HG02610 (cell line): ENCODE measurements around the gene BBOX1.
A peak's percentile ranks its signal among the peaks of the same experiment; 100 is the strongest.
"Not testable (repeated sequence)": the region's sequence is repeated elsewhere in the genome, so short reads cannot be mapped to it uniquely, and the experiment has no call there.

ENCODE experiments used
- ATAC-seq: cut with Tn5 transposase; IDR thresholded peaks from one replicate; pipeline ENCODE4 v1.9.1; 2021; ENCODE audit warnings: mild to moderate bottlenecking, moderate library complexity; ENCODE audit not compliant: unreplicated experiment

The BBOX1 gene

GRCh38 chr11:27119396-27119795 lies 78.8 kb downstream of the BBOX1 start:
- no peak for ATAC-seq

GRCh38 chr11:27120211-27120610 lies 79.6 kb downstream of the BBOX1 start:
- ATAC-seq, result no peak

DNA sequence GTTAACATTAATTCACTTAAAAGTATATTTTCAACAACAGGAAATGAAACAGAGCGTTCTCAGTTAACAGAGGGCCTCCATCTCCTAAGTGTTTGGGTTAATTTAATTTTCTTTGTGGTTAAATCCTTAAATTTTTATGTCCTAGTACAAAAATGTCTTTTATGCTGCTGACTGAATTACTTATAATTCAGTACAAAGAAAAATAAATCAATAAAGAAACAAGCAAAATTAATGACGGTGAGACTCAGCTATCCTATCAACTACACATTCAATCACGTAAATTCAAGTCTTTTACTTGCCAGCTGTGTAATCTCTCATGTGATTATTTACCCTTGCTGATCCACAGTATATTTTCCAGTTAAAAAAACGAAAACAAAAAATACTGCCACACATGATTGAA lies 81.4 kb downstream of the BBOX1 start:
- no peak for ATAC-seq

GRCh38 chr11:27124514-27125264 lies 84.1 kb downstream of the BBOX1 start:
- ATAC-seq, result no peak

GRCh38 chr11:27129686-27130085 lies 89.1 kb downstream of the BBOX1 start:
- no peak for ATAC-seq

GRCh38 chr11:27130806-27131205 lies 90.2 kb downstream of the BBOX1 start:
- ATAC-seq, result no peak

DNA sequence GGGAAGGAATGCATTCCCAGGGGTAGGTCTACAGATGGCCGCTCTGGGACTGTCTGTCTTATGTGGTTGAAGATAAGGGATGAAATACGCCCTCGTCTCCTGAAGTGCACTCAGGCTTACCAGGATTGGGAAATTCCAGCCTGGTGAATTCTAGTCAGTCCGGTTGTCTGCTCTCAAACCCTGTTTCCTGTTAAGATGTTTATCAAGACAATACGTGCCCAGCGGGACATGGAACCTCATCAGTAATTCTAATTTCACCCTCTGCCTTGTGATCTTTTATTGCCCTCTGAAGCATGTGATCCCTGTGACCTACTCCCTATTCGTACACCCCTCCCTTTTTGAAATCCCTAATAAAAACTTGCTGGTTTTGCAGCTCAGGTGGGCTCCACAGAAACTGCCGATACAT lies 95.3 kb downstream of the BBOX1 start:
- ATAC-seq, result not testable (repeated sequence)

DNA sequence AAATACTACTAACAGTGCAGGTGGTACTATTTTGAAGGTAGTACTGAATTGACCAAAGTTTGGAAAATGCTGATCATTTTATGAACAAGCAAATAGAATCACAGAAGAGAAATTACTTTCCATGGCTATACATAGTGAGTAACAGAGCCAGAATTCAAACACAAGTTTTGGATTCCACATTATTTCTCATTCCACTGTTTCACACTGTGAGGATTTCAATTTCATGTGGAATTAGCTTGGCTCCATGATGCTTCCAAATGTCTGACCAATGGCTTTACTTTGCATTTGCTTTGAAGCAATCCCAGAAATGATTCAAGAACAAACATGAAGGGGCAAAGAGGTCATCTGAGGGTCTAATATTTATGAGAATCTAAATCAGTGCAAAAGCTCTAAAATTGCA lies 98.1 kb downstream of the BBOX1 start:
- ATAC-seq, result no peak

GRCh38 chr11:27139742-27140367 lies 99.2 kb downstream of the BBOX1 start:
- ATAC-seq, result no peak

DNA sequence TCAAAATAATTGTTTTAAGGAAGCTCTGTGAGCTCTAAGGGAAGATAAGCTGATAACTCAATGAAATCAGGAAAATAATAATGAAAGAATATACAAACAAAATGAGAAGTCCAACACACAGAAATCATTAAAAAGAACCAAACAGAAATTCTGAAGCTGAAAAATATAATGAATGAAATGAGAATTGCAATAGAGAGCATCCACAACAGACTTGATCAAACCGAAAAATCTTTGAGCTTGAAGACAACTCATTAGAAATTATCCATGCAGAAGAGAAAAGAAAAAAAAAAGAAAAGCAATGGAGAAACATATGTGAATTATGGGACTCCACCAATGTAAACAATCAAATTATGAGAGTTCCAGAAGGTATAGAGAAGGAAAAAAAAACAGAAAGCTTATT lies 101.0 kb downstream of the BBOX1 start:
- no peak for ATAC-seq

DNA sequence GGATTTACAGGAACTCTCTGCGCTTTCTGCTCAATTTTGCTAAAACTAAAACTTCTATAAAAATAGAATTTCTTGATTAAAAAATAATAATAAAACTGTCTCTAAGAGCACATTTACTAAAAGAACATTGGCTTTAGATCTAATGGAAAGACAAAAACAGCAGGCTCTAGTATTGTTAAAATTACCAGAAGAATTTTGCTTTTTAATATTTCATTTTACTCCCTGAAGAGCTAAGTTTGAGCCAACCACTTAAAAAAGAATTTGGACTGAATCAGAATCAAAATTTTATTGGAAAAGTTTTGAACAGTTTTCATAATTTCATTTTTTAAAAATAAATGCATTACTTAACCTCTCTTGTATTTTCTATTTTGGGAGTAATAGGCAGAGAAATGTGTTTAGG lies 107.3 kb downstream of the BBOX1 start:
- ATAC-seq, result no peak

DNA sequence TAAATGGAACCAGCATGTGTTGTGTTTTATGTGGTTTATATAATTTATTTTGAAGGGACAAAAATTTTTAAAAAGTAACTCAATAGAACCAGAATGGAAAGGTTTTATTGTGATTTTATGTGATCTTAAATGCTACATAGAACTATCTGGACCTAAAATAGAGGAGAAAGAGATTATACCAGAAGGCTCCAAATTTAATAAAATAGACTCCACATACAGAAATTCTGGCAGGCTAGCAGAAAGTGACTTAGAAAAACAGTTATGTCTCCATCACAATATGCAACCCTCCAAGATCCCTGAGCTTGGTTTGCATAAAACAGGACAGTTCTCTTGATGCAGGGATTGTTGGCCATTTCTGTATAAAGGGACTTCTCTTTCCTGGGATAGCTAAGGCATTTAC lies 107.9 kb downstream of the BBOX1 start:
- ATAC-seq, result no peak

GRCh38 chr11:27150098-27150497 lies 109.5 kb downstream of the BBOX1 start:
- no peak for ATAC-seq

GRCh38 chr11:27153136-27153535 lies 112.5 kb downstream of the BBOX1 start:
- no peak for ATAC-seq

DNA sequence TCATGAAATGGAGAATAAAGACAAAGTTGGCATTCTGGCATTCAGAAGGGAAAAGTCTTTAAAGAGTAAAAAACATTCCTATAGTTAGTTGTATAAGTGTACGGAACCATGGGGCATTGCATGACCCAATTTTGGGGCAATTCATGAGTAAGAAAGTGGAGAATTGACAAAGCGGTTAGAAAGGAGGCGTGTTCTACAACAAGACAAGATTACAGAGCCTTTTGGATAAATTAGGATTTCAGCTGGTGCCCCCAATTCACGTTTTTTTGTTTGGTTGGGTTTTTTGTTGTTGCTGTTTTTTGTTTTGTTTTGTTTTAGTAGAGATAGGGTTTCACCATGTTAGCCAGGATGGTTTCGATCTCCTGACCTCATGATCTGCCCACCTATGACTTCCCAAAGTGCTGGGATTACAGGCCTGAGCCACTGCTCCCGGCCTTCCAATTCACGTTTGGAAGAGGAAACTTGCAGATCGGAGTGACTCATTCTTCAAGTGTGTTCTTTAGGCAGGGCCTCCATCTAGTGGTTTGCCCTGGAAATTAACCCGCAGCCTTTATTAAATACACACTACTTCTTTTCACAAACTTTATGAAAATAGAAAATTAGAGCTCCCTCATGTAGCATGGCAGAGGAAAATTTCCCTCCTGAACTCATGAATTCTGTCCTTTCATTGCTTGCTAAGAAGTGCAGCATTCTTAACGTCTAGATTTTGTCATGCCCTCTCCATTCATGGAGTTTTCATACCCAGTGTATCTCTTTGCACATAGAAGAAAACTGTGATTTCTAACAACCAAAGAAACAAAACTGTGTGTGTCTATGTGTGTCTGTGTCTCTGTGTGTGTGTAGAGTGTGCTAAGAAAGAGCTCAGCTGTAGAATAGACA lies 118.1 kb downstream of the BBOX1 start:
- ATAC-seq, result peak; percentile 82

DNA sequence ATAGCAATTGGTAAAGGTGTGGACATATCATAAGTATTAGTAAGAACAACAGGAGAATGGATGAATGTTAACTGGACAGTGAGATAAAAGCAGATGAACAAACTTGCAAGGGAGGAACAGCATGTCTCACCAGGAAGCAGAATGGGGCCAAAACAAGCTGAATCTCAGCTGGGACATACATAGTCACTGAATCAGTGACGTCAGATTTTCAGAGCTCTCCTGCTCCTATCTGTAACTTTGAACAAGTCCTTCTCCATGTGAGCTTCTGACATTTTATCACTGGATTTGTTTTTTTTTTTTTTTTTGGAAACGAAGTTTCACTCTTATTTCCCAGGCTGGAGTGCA lies 118.7 kb downstream of the BBOX1 start:
- no peak for ATAC-seq

DNA sequence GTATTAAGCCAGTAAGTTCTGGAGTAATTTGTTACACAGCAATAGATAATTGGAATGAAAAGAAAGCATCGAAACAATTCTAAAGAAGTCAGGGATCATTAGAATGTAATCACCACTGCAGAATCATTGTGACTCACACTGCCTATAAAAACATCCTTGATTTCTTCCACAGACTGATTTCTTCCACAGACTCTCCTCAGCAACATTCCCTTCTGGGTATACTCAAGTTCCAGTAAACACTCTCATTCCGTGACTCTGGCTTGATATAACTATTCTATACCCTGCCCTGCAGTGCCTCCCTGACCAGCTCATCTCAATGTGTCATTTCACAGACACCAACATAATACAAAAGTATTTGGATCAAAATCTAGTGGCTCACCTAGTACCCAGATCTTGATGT lies 120.5 kb downstream of the BBOX1 start:
- ATAC-seq, result no peak

DNA sequence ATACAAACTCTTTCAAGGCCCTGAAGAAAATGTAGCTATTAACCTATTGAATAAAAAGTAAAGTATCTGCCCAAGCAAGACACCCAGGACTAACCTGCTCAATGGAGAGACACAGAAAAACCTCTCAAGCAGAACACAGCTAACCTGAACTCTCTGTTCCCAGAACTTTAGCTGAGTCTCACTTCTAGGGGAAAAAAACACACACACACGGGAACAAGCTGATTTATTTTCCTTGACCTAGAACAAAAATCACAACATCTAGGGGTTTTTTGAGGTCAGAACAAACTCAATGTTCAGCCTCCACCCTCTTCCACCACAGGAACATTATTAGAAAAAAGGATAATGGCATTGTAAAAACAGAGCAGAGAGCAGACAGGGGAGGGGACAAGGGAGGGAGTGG lies 121.6 kb downstream of the BBOX1 start:
- no peak for ATAC-seq

DNA sequence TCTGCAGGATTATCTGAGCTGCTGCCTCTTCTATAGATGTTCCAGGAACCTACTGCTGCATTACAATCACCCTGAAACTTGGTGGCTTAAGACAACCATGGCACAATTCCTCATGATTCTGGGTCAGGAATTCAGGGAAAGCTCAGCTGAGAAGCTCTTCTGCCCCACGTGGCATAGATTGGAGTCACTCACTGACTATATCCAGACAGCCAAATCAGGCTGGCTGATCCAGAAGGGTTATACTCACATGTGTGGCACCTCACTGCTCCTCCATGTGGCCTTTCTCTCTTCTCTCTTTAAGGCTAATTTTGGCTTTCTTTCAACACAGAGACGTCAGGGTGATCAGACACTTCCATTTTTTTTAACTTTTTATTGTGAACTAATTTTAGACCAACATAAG lies 125.5 kb downstream of the BBOX1 start:
- ATAC-seq, result no peak

DNA sequence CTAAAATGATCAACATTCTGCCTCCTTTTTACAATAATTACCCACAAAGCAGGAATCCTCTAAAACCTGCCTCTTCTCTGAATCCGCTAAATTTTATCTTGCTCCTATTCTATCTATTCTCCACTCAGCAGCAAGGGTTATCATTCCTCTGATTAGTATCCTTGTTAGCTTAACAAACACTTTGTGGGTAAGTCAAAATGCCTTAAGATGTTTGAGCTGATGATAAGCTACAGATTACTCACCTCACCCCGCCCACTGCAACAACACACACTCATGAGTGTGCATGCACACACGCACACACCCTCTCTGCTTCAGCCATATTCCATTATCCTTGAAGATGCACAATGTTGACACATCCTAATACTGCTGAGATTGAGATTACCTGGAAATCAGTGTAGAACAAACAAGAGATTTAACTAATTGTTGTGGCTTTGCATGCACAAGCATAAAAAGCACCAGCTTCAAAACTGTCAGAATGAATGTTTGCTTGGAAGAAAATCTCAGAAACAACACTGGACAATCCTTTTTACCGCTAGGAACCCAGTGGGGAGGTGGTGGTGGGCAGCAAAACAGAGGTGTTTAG lies 130.9 kb downstream of the BBOX1 start:
- no peak for ATAC-seq

DNA sequence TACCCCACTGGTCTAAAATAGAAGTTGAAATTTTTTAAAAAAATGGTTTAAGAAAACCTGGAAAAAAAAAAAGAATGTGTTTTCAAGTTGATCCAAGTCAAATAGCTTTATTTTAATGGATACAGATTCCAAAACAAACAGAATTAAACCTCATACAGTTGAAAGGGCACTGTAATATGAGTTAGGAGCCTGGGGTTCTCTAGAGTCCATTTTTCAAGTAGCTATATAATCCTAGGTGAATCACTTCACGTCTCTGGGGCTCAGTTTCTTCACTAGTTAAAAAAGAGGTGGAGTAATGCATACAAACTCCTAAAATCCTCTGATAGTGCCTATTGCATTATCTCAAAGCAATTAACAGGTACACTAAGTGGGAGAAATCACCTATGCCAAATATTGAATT lies 132.9 kb downstream of the BBOX1 start:
- ATAC-seq, result no peak

- ATAC-seq, result no peak
Measured at GRCh38 chr11:27174021-27174420, 133.4 kb downstream of the BBOX1 start.
